ENCODE data around the gene LRPAP1.

Gene LRPAP1

GRCh38 chr4:3484057-3484973 lies 47.9 kb downstream of the LRPAP1 start:
- peak overlapping the region in 8 of 11 experiments; percentile 12 to 52 (median 30); a peak in 8 of 22 replicates for H3K9ac ChIP-seq
- TF ChIP-seq Cebpa-rat (IDR thresholded peaks at IDR 0.05) = no peak

GRCh38 chr4:3483471-3483921 lies 48.7 kb downstream of the LRPAP1 start:
- H3K4me1 ChIP-seq = peaks cover 24 to 83% (median 62%) of the 10 kb centered on the region in 10 experiments
- H3K9me3 ChIP-seq (replicated peaks in 1 of 11) = no peaks in the 10 kb centered on the region
- TF ChIP-seq Cebpa-rat (IDR thresholded peaks at IDR 0.05) = no peak
- no peak overlapping the region for H3K9ac ChIP-seq
- no peak overlapping the region for H3K27ac ChIP-seq
- H3K4me3 ChIP-seq = no peak overlapping the region
- peaks cover 0 to 88% (median 40%) of the 10 kb centered on the region in 11 experiments; a peak in 16 of 22 replicates for H4K20me1 ChIP-seq
- peak overlapping the region; percentile 88 to 99 (median 95); a peak in 20 of 22 replicates for H3K4me2 ChIP-seq
- no peaks in the 10 kb centered on the region for H3K36me3 ChIP-seq
- H3K27me3 ChIP-seq = peaks cover 35 to 72% (median 55%) of the 10 kb centered on the region in 11 experiments

More at GRCh38 chr4:3484057-3484973, 47.9 kb downstream of the LRPAP1 start:
- H3K27me3 ChIP-seq = peaks cover 35 to 72% (median 55%) of the 10 kb centered on the region in 11 experiments
- H4K20me1 ChIP-seq = peaks cover 0 to 88% (median 48%) of the 10 kb centered on the region in 11 experiments; a peak in 16 of 22 replicates
- H3K4me3 ChIP-seq = peak overlapping the region; percentile 23 to 63 (median 37); a peak in 18 of 20 replicates
- H3K27ac ChIP-seq = no peak overlapping the region
- no peaks in the 10 kb centered on the region for H3K9me3 ChIP-seq (replicated peaks in 1 of 11)
- no peaks in the 10 kb centered on the region for H3K36me3 ChIP-seq
- H3K4me2 ChIP-seq = peak overlapping the region; percentile 88 to 99 (median 95)
- H3K4me1 ChIP-seq = peaks cover 28 to 91% (median 68%) of the 10 kb centered on the region in 10 experiments

GRCh38 chr4:3482707-3483106 lies 49.5 kb downstream of the LRPAP1 start:
- TF ChIP-seq Cebpa-rat (IDR thresholded peaks at IDR 0.05) = no peak
- H3K4me1 ChIP-seq = peaks cover 25 to 87% (median 70%) of the 10 kb centered on the region in 10 experiments
- peaks cover 0 to 88% (median 35%) of the 10 kb centered on the region in 11 experiments; a peak in 16 of 22 replicates for H4K20me1 ChIP-seq
- no peak overlapping the region for H3K27ac ChIP-seq
- H3K36me3 ChIP-seq = no peaks in the 10 kb centered on the region
- peak overlapping the region in 6 of 11 experiments; percentile 32 to 74 (median 68); a peak in 10 of 22 replicates for H3K4me2 ChIP-seq
- H3K27me3 ChIP-seq = peaks cover 41 to 79% (median 56%) of the 10 kb centered on the region in 11 experiments
- no peak overlapping the region for H3K4me3 ChIP-seq
- H3K9me3 ChIP-seq (replicated peaks in 1 of 11) = no peaks in the 10 kb centered on the region
- no peak overlapping the region for H3K9ac ChIP-seq

- H3K27me3 ChIP-seq = peaks cover 45 to 82% (median 56%) of the 10 kb centered on the region in 11 experiments
- H3K27ac ChIP-seq = no peak overlapping the region
- H3K4me3 ChIP-seq = no peak overlapping the region
- H3K4me2 ChIP-seq = peak overlapping the region in 9 of 11 experiments; percentile 7 to 74 (median 50); a peak in 16 of 22 replicates
- H4K20me1 ChIP-seq = peaks cover 0 to 88% (median 27%) of the 10 kb centered on the region in 11 experiments; a peak in 16 of 22 replicates
- no peak overlapping the region for H3K9ac ChIP-seq
- no peak for TF ChIP-seq Cebpa-rat (IDR thresholded peaks at IDR 0.05)
- no peaks in the 10 kb centered on the region for H3K36me3 ChIP-seq
- peaks cover 30 to 90% (median 71%) of the 10 kb centered on the region in 10 experiments for H3K4me1 ChIP-seq
- no peaks in the 10 kb centered on the region for H3K9me3 ChIP-seq (replicated peaks in 1 of 11)
Measured at GRCh38 chr4:3481783-3482393, 50.3 kb downstream of the LRPAP1 start.

- no peaks in the 10 kb centered on the region for H3K36me3 ChIP-seq
- H3K9me3 ChIP-seq (replicated peaks in 1 of 11) = no peaks in the 10 kb centered on the region
- H3K4me2 ChIP-seq = peak overlapping the region in 9 of 11 experiments; percentile 7 to 74 (median 50); a peak in 16 of 22 replicates
- H3K27me3 ChIP-seq = peaks cover 38 to 77% (median 54%) of the 10 kb centered on the region in 11 experiments
- no peak for TF ChIP-seq Cebpa-rat (IDR thresholded peaks at IDR 0.05)
- H3K27ac ChIP-seq = no peak overlapping the region
- no peak overlapping the region for H3K4me3 ChIP-seq
- peaks cover 0 to 85% (median 19%) of the 10 kb centered on the region in 11 experiments; a peak in 15 of 22 replicates for H4K20me1 ChIP-seq
- peak overlapping the region in 1 of 11 experiments; percentile 1; a peak in 2 of 22 replicates for H3K9ac ChIP-seq
- H3K4me1 ChIP-seq = peaks cover 30 to 87% (median 69%) of the 10 kb centered on the region in 10 experiments
Measured at GRCh38 chr4:3481113-3481531, 51.1 kb downstream of the LRPAP1 start.

- Histone ChIP-seq H3K27ac (no peak overlapping the region), H3K4me2 (peak overlapping the region in 10 of 11 experiments; percentile 31 to 74 (median 52); a peak in 17 of 22 replicates), H3K4me1 (peaks cover 30 to 82% (median 64%) of the 10 kb centered on the region in 10 experiments), H3K9me3 (replicated peaks in 1 of 11) (no peaks in the 10 kb centered on the region), H3K9ac (peak overlapping the region in 2 of 11 experiments; percentile 1 to 13; a peak in 2 of 22 replicates), H3K27me3 (peaks cover 33 to 72% (median 49%) of the 10 kb centered on the region in 11 experiments), H4K20me1 (peaks cover 0 to 81% (median 14%) of the 10 kb centered on the region in 11 experiments; a peak in 15 of 22 replicates), H3K36me3 (no peaks in the 10 kb centered on the region), H3K4me3 (no peak overlapping the region)
- no peak for TF ChIP-seq Cebpa-rat (IDR thresholded peaks at IDR 0.05)
Measured at GRCh38 chr4:3480528-3481112, 51.6 kb downstream of the LRPAP1 start.

GRCh38 chr4:3479358-3480101 lies 52.7 kb downstream of the LRPAP1 start:
- Histone ChIP-seq H3K27me3 (peaks cover 22 to 61% (median 38%) of the 10 kb centered on the region in 11 experiments), H3K9ac (no peak overlapping the region), H4K20me1 (peaks cover 0 to 78% (median 3%) of the 10 kb centered on the region in 11 experiments; a peak in 15 of 22 replicates), H3K4me1 (peaks cover 19 to 71% (median 53%) of the 10 kb centered on the region in 10 experiments), H3K9me3 (replicated peaks in 1 of 11) (no peaks in the 10 kb centered on the region), H3K4me2 (peak overlapping the region in 3 of 11 experiments; percentile 6 to 69 (median 68); a peak in 3 of 22 replicates), H3K36me3 (no peaks in the 10 kb centered on the region), H3K27ac (no peak overlapping the region), H3K4me3 (no peak overlapping the region)
- TF ChIP-seq Cebpa-rat (IDR thresholded peaks at IDR 0.05) = no peak
